ENCODE data around the gene ZYG11A.

DNA sequence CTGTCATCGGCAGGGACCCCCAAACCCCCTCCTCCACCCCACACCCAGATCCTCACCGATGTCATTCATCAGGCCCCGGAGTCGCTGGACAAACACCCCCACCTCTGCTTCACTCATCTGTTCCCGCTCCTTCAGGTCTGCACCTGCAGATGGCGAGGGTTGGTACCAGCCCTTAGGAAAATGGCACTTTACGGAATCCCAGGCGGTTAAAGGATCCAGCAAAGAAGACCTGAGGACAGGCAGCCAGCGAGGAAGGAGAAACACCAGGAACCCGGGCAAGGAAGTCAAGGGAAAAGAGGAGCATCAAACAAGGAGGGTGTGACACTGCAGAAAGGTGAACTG is 65.2 kb downstream of the ZYG11A start:
- no peak for TF ChIP-seq TAF1 (IDR thresholded peaks at IDR 0.05; ENCODE audit: low read depth, low read length)
- TF ChIP-seq SUZ12 (IDR thresholded peaks at IDR 0.05; ENCODE audit: low read length), result no peak
- TF ChIP-seq, protein P1, sequence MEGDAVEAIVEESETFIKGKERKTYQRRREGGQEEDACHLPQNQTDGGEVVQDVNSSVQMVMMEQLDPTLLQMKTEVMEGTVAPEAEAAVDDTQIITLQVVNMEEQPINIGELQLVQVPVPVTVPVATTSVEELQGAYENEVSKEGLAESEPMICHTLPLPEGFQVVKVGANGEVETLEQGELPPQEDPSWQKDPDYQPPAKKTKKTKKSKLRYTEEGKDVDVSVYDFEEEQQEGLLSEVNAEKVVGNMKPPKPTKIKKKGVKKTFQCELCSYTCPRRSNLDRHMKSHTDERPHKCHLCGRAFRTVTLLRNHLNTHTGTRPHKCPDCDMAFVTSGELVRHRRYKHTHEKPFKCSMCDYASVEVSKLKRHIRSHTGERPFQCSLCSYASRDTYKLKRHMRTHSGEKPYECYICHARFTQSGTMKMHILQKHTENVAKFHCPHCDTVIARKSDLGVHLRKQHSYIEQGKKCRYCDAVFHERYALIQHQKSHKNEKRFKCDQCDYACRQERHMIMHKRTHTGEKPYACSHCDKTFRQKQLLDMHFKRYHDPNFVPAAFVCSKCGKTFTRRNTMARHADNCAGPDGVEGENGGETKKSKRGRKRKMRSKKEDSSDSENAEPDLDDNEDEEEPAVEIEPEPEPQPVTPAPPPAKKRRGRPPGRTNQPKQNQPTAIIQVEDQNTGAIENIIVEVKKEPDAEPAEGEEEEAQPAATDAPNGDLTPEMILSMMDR (IDR thresholded peaks at IDR 0.05; ENCODE audit: control extremely low read depth in 1 of 3, insufficient read depth in 1 of 3, low read depth in 1 of 3, low read length in 3 of 3), result no peak
- no peak for TF ChIP-seq TEAD4 (IDR thresholded peaks at IDR 0.05; ENCODE audit: low read depth, low read length)
- TF ChIP-seq MAX (IDR thresholded peaks at IDR 0.05), result no peak
- TF ChIP-seq MAFK (IDR thresholded peaks at IDR 0.05; ENCODE audit: low read depth, low read length), result no peak
- TF ChIP-seq RBBP5 (IDR thresholded peaks at IDR 0.05; ENCODE audit: borderline replicate concordance, low read depth, low read length), result no peak
- TF ChIP-seq, protein P2, sequence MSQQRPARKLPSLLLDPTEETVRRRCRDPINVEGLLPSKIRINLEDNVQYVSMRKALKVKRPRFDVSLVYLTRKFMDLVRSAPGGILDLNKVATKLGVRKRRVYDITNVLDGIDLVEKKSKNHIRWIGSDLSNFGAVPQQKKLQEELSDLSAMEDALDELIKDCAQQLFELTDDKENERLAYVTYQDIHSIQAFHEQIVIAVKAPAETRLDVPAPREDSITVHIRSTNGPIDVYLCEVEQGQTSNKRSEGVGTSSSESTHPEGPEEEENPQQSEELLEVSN (IDR thresholded peaks at IDR 0.05), result no peak
- TF ChIP-seq TBP (IDR thresholded peaks at IDR 0.05; ENCODE audit: low read depth, low read length), result no peak
- no peak for TF ChIP-seq FOSL1 (IDR thresholded peaks at IDR 0.05; ENCODE audit: insufficient read depth, low read depth, low read length)
- no peak for TF ChIP-seq CEBPB (IDR thresholded peaks at IDR 0.05; ENCODE audit: low read depth, low read length)
